OCI-LY7 (cell line): Measurements from ENCODE around the gene ERBIN. TPM values are rescaled to one million over a fixed set of nuclear protein-coding genes. Genes with fewer than 3 reads are reported as not detected.
A peak's percentile ranks its signal among the peaks of the same experiment; 100 is the strongest.

Experiments
- BruUV-seq: library from RNA; stranded (reverse); fragments of 400-500 nt; replicated peaks from 2 replicates; lab custom pipeline; 2021; lab: Mats Ljungman, UMichigan
- CTCF ChIA-PET: fragments of 300-600 bp; sonication (Branson Sonifier 250); formaldehyde crosslinking; loops from one replicate; lab custom pipeline; 2022; ENCODE audit warnings: antibody characterized with exemption; ENCODE audit not compliant: unreplicated experiment; lab: Charles Lee
- POLR2A ChIA-PET: fragments of 300-600 bp; sonication (Branson Sonifier 250); formaldehyde crosslinking; loops from one replicate; lab custom pipeline; 2022; ENCODE audit warnings: antibody characterized with exemption; lab: Charles Lee
- DNase-seq: peaks from one replicate; pipeline ENCODE4 v3.0.0-alpha.2; 2015; ENCODE audit warnings: low spot score
- H2AFZ ChIP-seq: fragments of 200-600 bp; sonication (generic), shearing (Covaris generic); 2 replicates; pipeline ENCODE4 v1.6.1; 2014; ENCODE audit warnings: mild to moderate bottlenecking, antibody characterized with exemption, low read length, moderate library complexity
- H3K27ac ChIP-seq: fragments of 200-600 bp; sonication (generic); 2 replicates; pipeline ENCODE4 v1.5.1; 2014; ENCODE audit warnings: mixed run types, low read depth, mild to moderate bottlenecking, moderate library complexity, low read length, inconsistent platforms; ENCODE audit not compliant: poor library complexity, severe bottlenecking
- H3K36me3 ChIP-seq: fragments of 200-600 bp; sonication (generic); 2 replicates; pipeline ENCODE4 v1.6.1; 2014; ENCODE audit warnings: mild to moderate bottlenecking, antibody characterized with exemption, low read length, moderate library complexity, mixed read lengths; ENCODE audit not compliant: insufficient read depth
- H3K4me1 ChIP-seq: fragments of 200-600 bp; sonication (generic); 2 replicates; pipeline ENCODE4 v1.5.1; 2014; ENCODE audit warnings: mild to moderate bottlenecking, low read length; ENCODE audit not compliant: insufficient read depth, poor library complexity, severe bottlenecking
- H3K4me2 ChIP-seq: fragments of 200-600 bp; sonication (generic); 2 replicates; pipeline ENCODE4 v1.6.1; 2014; ENCODE audit warnings: mild to moderate bottlenecking, low read length
- H3K4me3 ChIP-seq: fragments of 200-600 bp; sonication (generic); 2 replicates; pipeline ENCODE4 v1.5.1; 2014; ENCODE audit warnings: mild to moderate bottlenecking, low read depth, low read length; ENCODE audit not compliant: poor library complexity, severe bottlenecking
- H3K79me2 ChIP-seq: fragments of 200-600 bp; sonication (generic); 2 replicates; pipeline ENCODE4 v1.6.1; 2016; ENCODE audit warnings: low read depth, mild to moderate bottlenecking, low read length, moderate library complexity, mixed read lengths; ENCODE audit not compliant: insufficient read depth
- H3K9me2 ChIP-seq: fragments of 200-600 bp; sonication (generic); 2 replicates; pipeline ENCODE4 v1.6.1; 2016; ENCODE audit warnings: mild to moderate bottlenecking, low read length, mixed read lengths; ENCODE audit not compliant: insufficient read depth
- H3K9me3 ChIP-seq: fragments of 200-600 bp; sonication (generic); 2 replicates; pipeline ENCODE4 v1.6.1; 2014; ENCODE audit warnings: mild to moderate bottlenecking, mixed run types, low read length, mixed read lengths
- H4K20me1 ChIP-seq: fragments of 200-600 bp; sonication (generic); 2 replicates; pipeline ENCODE4 v1.6.1; 2014; ENCODE audit warnings: mild to moderate bottlenecking, antibody characterized with exemption, low read length, moderate library complexity, mixed read lengths; ENCODE audit not compliant: insufficient read depth
- CTCF ChIP-seq: fragments of 200-600 bp; sonication (generic); conservative IDR thresholded peaks from 2 replicates; pipeline ENCODE4 v1.5.1; 2014; ENCODE audit warnings: mild to moderate bottlenecking, antibody characterized with exemption, low read length, moderate library complexity, mixed read lengths
- EZH2phosphoT487 ChIP-seq: fragments of 200-600 bp; sonication (generic); IDR thresholded peaks from 2 replicates; pipeline ENCODE4 v1.6.1; 2018; ENCODE audit warnings: low read depth, borderline replicate concordance, mild to moderate bottlenecking, mixed run types, antibody characterized with exemption, low read length, moderate library complexity, mixed read lengths
- intact Hi-C: fragments of 100-400 bp; cut with micrococcal nuclease; formaldehyde crosslinking; loops from one replicate; pipeline ENCODE4 v1.10.0; 2022; ENCODE audit not compliant: unreplicated experiment
- total RNA-seq, 2 experiments: library from RNA; depleted of rRNA in 1 of 2; stranded (reverse); fragments of >200 nt in 1 of 2; shearing (Covaris generic) in 1 of 2; gene quantifications; 2 replicates each; pipeline ENCODE4 v1.2.3, GENCODE V29; 2014 to 2022

ERBIN gene
- total RNA-seq, 2 experiments from 2014 or later, result 84.5 to 132 TPM

DNA sequence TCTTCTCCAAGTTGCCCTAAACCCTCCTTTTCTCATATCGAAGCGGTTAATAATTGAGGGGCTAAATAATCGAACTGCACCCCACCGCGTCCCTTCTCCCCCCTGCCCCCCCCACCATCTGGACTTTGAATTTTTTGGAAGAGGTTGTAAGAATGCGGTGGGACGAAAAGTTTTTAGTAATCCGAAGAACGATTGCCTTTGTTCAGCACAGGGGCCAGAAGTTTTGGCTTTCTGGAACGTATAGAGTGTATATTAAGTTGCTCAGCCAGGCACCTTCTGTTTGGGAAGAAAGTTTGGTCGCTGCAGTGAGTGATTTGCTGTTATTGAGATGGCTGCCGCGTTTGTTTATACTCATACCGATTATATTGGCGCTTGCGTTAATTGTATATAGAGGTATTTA is 518 bp downstream of the ERBIN start:
- peak overlapping the region; percentile 97 for H3K27ac ChIP-seq
- H2AFZ ChIP-seq, result peak overlapping the region; percentile 45; the same call in 1 of the 2 replicates
- peak; percentile 39 for DNase-seq
- peaks cover 36% of the 10 kb centered on the region for H3K4me1 ChIP-seq
- TF ChIP-seq CTCF (no peak), EZH2phosphoT487 (no peak)
- BruUV-seq, result no TSS peak
- peak overlapping the region; percentile 83 for H3K4me3 ChIP-seq
- peak overlapping the region; percentile 94 for H3K4me2 ChIP-seq
- peaks cover 25% of the 10 kb centered on the region for H3K36me3 ChIP-seq
- peaks cover 57% of the 10 kb centered on the region for H3K79me2 ChIP-seq
- peaks cover 34% of the 10 kb centered on the region for H4K20me1 ChIP-seq
- ChIA-PET POLR2A (interaction anchor here (0.6 to 1.5 kb wide), 6 partner anchors 12 to 221 kb away, joined by 3 to 7 read pairs (median 4); no protein-coding TSS in a partner anchor), CTCF (no interaction called here)
- no peaks in the 10 kb centered on the region for H3K9me3 ChIP-seq
- H3K9me2 ChIP-seq, result no peaks in the 10 kb centered on the region
- intact Hi-C loops, result loop anchor here (2.0 to 10.0 kb wide), 4 partner anchors 44 to 1278 kb away; partner anchors contain the start of genes NLN and SGTB

- CTCF ChIA-PET, result no interaction called here
- POLR2A ChIA-PET, result interaction anchor here (0.5 to 2.8 kb wide), 8 partner anchors 10 to 257 kb away, joined by 3 to 16 read pairs (median 4); no protein-coding TSS in a partner anchor
- H3K27ac ChIP-seq, result peak overlapping the region; percentile 97
- H3K9me2 ChIP-seq, result no peaks in the 10 kb centered on the region
- peak; percentile 68 for DNase-seq
- peaks cover 65% of the 10 kb centered on the region for H3K79me2 ChIP-seq
- H3K4me1 ChIP-seq, result peaks cover 43% of the 10 kb centered on the region
- intact Hi-C loops, result loop anchor here (2.0 to 10.0 kb wide), 4 partner anchors 43 to 1277 kb away; partner anchors contain the start of genes NLN and SGTB
- H3K36me3 ChIP-seq, result peaks cover 32% of the 10 kb centered on the region
- peak overlapping the region; percentile 15; the same call in 1 of the 2 replicates for H2AFZ ChIP-seq
- peaks cover 36% of the 10 kb centered on the region for H4K20me1 ChIP-seq
- BruUV-seq, result TSS peak; percentile 58
- TF ChIP-seq EZH2phosphoT487, result no peak
- TF ChIP-seq CTCF, result no peak
- peak overlapping the region; percentile 94 for H3K4me2 ChIP-seq
- H3K4me3 ChIP-seq, result peak overlapping the region; percentile 83
- H3K9me3 ChIP-seq, result no peaks in the 10 kb centered on the region
Observed at GRCh38 chr5:65927503-65928321, 1.3 kb downstream of the ERBIN start.
